Esophagus mucosa (tissue), 1 donor: ENCODE data around the gene CCDC150. TPM values are rescaled to one million over a fixed set of nuclear protein-coding genes. Genes with fewer than 3 reads are reported as not detected.

ENCODE experiments used
- total RNA-seq: library from RNA; stranded (reverse); gene quantifications from one replicate; pipeline ENCODE4 v1.2.4, GENCODE V29; 2023
- donor health status: DM: yes; HTN: yes; CAD: no.

Gene CCDC150
- total RNA-seq, 1 donor from 2014 or later: 3.3 TPM

Other genes starting within 250 kb of the CCDC150 start
- gene HECW2, start 46.2 kb upstream of the CCDC150 start, total RNA-seq: 6.7 TPM
- 21.0 TPM for gene GTF3C3, start 160.0 kb downstream of the CCDC150 start, total RNA-seq
- gene C2orf66, start 169.6 kb downstream of the CCDC150 start, total RNA-seq: not detected